22Rv1 (cell line): ENCODE data around the gene SRP54.

Source experiments
- ZFX ChIP-seq: fragments of 450-650 bp; IDR thresholded peaks from 2 replicates; pipeline ENCODE4 v1.6.1; 2017; ENCODE audit warnings: antibody characterized with exemption, borderline replicate concordance
- TF ChIP-seq, protein P1 (sequence below): fragments of 450-650 bp; IDR thresholded peaks from 2 replicates; pipeline ENCODE4 v1.5.1; 2017; ENCODE audit warnings: mild to moderate bottlenecking

- TF ChIP-seq, protein P1, sequence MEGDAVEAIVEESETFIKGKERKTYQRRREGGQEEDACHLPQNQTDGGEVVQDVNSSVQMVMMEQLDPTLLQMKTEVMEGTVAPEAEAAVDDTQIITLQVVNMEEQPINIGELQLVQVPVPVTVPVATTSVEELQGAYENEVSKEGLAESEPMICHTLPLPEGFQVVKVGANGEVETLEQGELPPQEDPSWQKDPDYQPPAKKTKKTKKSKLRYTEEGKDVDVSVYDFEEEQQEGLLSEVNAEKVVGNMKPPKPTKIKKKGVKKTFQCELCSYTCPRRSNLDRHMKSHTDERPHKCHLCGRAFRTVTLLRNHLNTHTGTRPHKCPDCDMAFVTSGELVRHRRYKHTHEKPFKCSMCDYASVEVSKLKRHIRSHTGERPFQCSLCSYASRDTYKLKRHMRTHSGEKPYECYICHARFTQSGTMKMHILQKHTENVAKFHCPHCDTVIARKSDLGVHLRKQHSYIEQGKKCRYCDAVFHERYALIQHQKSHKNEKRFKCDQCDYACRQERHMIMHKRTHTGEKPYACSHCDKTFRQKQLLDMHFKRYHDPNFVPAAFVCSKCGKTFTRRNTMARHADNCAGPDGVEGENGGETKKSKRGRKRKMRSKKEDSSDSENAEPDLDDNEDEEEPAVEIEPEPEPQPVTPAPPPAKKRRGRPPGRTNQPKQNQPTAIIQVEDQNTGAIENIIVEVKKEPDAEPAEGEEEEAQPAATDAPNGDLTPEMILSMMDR, result no peak
- TF ChIP-seq ZFX, result no peak
Measured at GRCh38 chr14:35052637-35053036, 69.8 kb downstream of the SRP54 start.
